CD14-positive monocyte (primary cell): ENCODE data around the gene TUBAL3. TPM values are rescaled to one million over a fixed set of nuclear protein-coding genes. Genes with fewer than 3 reads are reported as not detected.
"Not testable (repeated sequence)": the region's sequence is repeated elsewhere in the genome, so short reads cannot be mapped to it uniquely, and the experiment has no call there.

Experiments used
- DNase-seq, 3 donors: peaks; one replicate each; pipeline ENCODE4 v3.0.0-alpha.2; 2011 to 2022
- H2AFZ ChIP-seq: 2 replicates; pipeline ENCODE4 v1.6.0; 2012; ENCODE audit warnings: mild to moderate bottlenecking, low read depth, low read length, inconsistent platforms; ENCODE audit not compliant: insufficient read depth, poor library complexity, severe bottlenecking
- H3K27ac ChIP-seq, 2 donors: 1 replicate in 1 of 2; 2 replicates in 1 of 2; pipeline ENCODE4 v1.5.1; 2012 to 2013; ENCODE audit warnings: low read length in 2 of 2, control low read depth in 1 of 2, inconsistent platforms in 1 of 2, low read depth in 1 of 2, mild to moderate bottlenecking in 1 of 2
- H3K27me3 ChIP-seq, 2 donors: one replicate each; pipeline versions ENCODE4 v1.6.0 to v1.6.1; 2011 to 2013; ENCODE audit warnings: low read length in 2 of 2; ENCODE audit not compliant: control insufficient read depth in 2 of 2, insufficient read depth in 2 of 2
- H3K36me3 ChIP-seq, 2 donors: replicated peaks in 1 of 2; 1 replicate in 1 of 2; 2 replicates in 1 of 2; pipeline versions ENCODE4 v1.5.1 to v1.6.1; 2012 to 2013; ENCODE audit warnings: low read length in 2 of 2, control low read depth in 1 of 2, inconsistent platforms in 1 of 2, mild to moderate bottlenecking in 1 of 2; ENCODE audit not compliant: insufficient read depth in 2 of 2, control insufficient read depth in 1 of 2
- H3K4me1 ChIP-seq, 2 donors: 1 replicate in 1 of 2; 2 replicates in 1 of 2; pipeline versions ENCODE4 v1.5.1 to v1.6.1; 2012 to 2013; ENCODE audit warnings: low read length in 2 of 2, control low read depth in 1 of 2, inconsistent platforms in 1 of 2, mild to moderate bottlenecking in 1 of 2, moderate library complexity in 1 of 2; ENCODE audit not compliant: insufficient read depth in 2 of 2, control insufficient read depth in 1 of 2
- H3K4me2 ChIP-seq: replicated peaks from 2 replicates; pipeline ENCODE3; 2012; ENCODE audit warnings: low read length, moderate library complexity, mild to moderate bottlenecking; ENCODE audit not compliant: poor library complexity, severe bottlenecking; ENCODE audit errors: extremely low read depth
- H3K4me3 ChIP-seq, 3 experiments: fragments of 200-600 bp in 1 of 3; sonication (generic) in 1 of 3; replicated peaks in 1 of 3; 1 replicate in 2 of 3; 2 replicates in 1 of 3; pipeline ENCODE4 v1.5.1; 2011 to 2013; ENCODE audit warnings: low read length in 3 of 3, mild to moderate bottlenecking in 3 of 3, control low read depth in 2 of 3, low read depth in 2 of 3, inconsistent platforms in 1 of 3, moderate library complexity in 1 of 3
- H3K79me2 ChIP-seq: 2 replicates; pipeline ENCODE4 v1.6.0; 2012; ENCODE audit warnings: mild to moderate bottlenecking, control low read depth, inconsistent platforms, low read length, moderate library complexity; ENCODE audit not compliant: insufficient read depth
- H3K9ac ChIP-seq: 2 replicates; pipeline ENCODE4 v1.6.0; 2017; ENCODE audit warnings: low read length, mild to moderate bottlenecking; ENCODE audit not compliant: insufficient read depth, poor library complexity, severe bottlenecking
- H3K9me3 ChIP-seq, 2 donors: replicated peaks in 1 of 2; 1 replicate in 1 of 2; 2 replicates in 1 of 2; pipeline versions ENCODE4 v1.5.1 to v1.6.1; 2012 to 2013; ENCODE audit warnings: low read length in 2 of 2, control low read depth in 1 of 2; ENCODE audit not compliant: control insufficient read depth in 1 of 2, insufficient read depth in 1 of 2
- H4K20me1 ChIP-seq: 2 replicates; pipeline ENCODE4 v1.6.0; 2012; ENCODE audit warnings: mild to moderate bottlenecking, low read length, control low read depth, moderate library complexity; ENCODE audit not compliant: insufficient read depth
- H3K27ac Mint-ChIP-seq, 7 donors: one replicate each; pipeline ENCODE4 v1.8.0; 2020; ENCODE audit warnings: mild to moderate bottlenecking in 7 of 7, mixed read lengths in 7 of 7, moderate library complexity in 6 of 7, inconsistent platforms in 2 of 7
- H3K27me3 Mint-ChIP-seq, 3 donors: one replicate each; pipeline ENCODE4 v1.8.0; 2021 to 2022; ENCODE audit warnings: low read depth in 3 of 3, mild to moderate bottlenecking in 3 of 3, mixed read lengths in 3 of 3, moderate library complexity in 3 of 3, inconsistent platforms in 1 of 3
- H3K36me3 Mint-ChIP-seq, 2 donors: one replicate each; pipeline ENCODE4 v1.8.0; 2020; ENCODE audit warnings: mixed read lengths in 2 of 2, inconsistent platforms in 1 of 2, mild to moderate bottlenecking in 1 of 2
- H3K4me1 Mint-ChIP-seq: one replicate; pipeline ENCODE4 v1.8.0; 2020; ENCODE audit warnings: mild to moderate bottlenecking, mixed read lengths
- H3K4me3 Mint-ChIP-seq, 2 donors: one replicate each; pipeline ENCODE4 v1.8.0; 2020; ENCODE audit warnings: mild to moderate bottlenecking in 2 of 2, mixed read lengths in 2 of 2, moderate library complexity in 1 of 2
- H3K9me3 Mint-ChIP-seq, 7 donors: one replicate each; pipeline ENCODE4 v1.8.0; 2020 to 2022; ENCODE audit warnings: mixed read lengths in 7 of 7, mild to moderate bottlenecking in 6 of 7, moderate library complexity in 6 of 7, inconsistent platforms in 2 of 7
- WGBS: methylation state at CpG from one replicate; pipeline ENCODE4 v1.1.5; 2013; ENCODE audit warnings: missing lambda C conversion rate; ENCODE audit not compliant: insufficient coverage; 5-methylcytosine and 5-hydroxymethylcytosine counted together
- intact Hi-C, 2 donors: fragments of 100-400 bp; cut with micrococcal nuclease; formaldehyde crosslinking; loops; one replicate each; pipeline versions ENCODE4 v1.15.0 to v1.15.1; 2023
- polyA plus RNA-seq, 3 donors: library from polyadenylated mRNA; depleted of rRNA in 1 of 3; unstranded in 2 of 3; stranded (reverse) in 1 of 3; fragments of 300-500 nt in 2 of 3; fragments of >200 nt in 1 of 3; fragmentation: Illumina TruSeq in 2 of 3; gene quantifications; 1 replicate in 2 of 3; 2 replicates in 1 of 3; pipeline ENCODE4 v1.2.3, GENCODE V29; 2012 to 2021
- TF ChIP-seq, protein P1 (sequence below): fragments of 200-600 bp; IDR thresholded peaks from one replicate; pipeline ENCODE4 v1.8.0; 2022; ENCODE audit warnings: antibody characterized with exemption, mild to moderate bottlenecking

Gene TUBAL3
- polyA plus RNA-seq, 3 donors: not detected

DNA sequence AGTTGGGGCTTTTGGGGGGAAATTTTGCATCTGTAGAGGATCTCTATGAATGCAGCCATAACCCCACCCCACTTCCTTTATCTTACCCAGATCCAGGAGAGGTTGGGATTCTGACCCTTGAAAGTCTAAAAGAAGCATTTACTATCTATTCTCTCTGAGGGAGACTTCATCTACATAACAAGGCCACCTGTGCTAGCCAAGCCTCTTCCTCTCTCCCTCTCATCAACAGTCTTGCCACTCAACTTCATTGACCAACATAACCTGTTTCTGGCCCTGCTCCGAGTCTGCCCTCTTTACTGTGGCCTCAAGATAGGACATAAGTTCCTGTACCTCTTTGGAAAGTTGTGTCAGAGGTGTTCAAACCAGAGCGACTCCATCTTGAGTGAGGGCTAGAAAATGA is 19.4 kb downstream of the TUBAL3 start:
- no peak overlapping the region for H3K4me3 ChIP-seq
- intact Hi-C loops: loop anchor here (2.0 to 10.0 kb wide), 2 partner anchors 100 to 534 kb away; no protein-coding TSS in a partner anchor
- no peaks in the 10 kb centered on the region for H3K27me3 ChIP-seq
- no peaks in the 10 kb centered on the region for H3K4me1 ChIP-seq
- H3K27ac ChIP-seq: no peak overlapping the region
- WGBS: 100% methylated on average over 1 of the region's 2 CpGs
- peaks cover 0 to 16% of the 10 kb centered on the region in 2 donors for H3K9me3 ChIP-seq
- no peak overlapping the region for H2AFZ ChIP-seq
- H3K79me2 ChIP-seq: no peaks in the 10 kb centered on the region
- H3K27me3 Mint-ChIP-seq: peaks cover 1 to 2% (median 2%) of the 10 kb centered on the region in 3 donors
- peaks cover 3 to 18% (median 10%) of the 10 kb centered on the region in 7 donors for H3K9me3 Mint-ChIP-seq
- H3K27ac Mint-ChIP-seq: no peak overlapping the region
- H3K4me1 Mint-ChIP-seq: no peaks in the 10 kb centered on the region
- no peak overlapping the region for H3K9ac ChIP-seq
- no peaks in the 10 kb centered on the region for H3K36me3 Mint-ChIP-seq
- no peak overlapping the region for H3K4me2 ChIP-seq
- no peak overlapping the region for H3K4me3 Mint-ChIP-seq
- H4K20me1 ChIP-seq: no peaks in the 10 kb centered on the region
- no peaks in the 10 kb centered on the region for H3K36me3 ChIP-seq
- TF ChIP-seq, protein P1, sequence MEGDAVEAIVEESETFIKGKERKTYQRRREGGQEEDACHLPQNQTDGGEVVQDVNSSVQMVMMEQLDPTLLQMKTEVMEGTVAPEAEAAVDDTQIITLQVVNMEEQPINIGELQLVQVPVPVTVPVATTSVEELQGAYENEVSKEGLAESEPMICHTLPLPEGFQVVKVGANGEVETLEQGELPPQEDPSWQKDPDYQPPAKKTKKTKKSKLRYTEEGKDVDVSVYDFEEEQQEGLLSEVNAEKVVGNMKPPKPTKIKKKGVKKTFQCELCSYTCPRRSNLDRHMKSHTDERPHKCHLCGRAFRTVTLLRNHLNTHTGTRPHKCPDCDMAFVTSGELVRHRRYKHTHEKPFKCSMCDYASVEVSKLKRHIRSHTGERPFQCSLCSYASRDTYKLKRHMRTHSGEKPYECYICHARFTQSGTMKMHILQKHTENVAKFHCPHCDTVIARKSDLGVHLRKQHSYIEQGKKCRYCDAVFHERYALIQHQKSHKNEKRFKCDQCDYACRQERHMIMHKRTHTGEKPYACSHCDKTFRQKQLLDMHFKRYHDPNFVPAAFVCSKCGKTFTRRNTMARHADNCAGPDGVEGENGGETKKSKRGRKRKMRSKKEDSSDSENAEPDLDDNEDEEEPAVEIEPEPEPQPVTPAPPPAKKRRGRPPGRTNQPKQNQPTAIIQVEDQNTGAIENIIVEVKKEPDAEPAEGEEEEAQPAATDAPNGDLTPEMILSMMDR: no peak
- DNase-seq: no peak

DNA sequence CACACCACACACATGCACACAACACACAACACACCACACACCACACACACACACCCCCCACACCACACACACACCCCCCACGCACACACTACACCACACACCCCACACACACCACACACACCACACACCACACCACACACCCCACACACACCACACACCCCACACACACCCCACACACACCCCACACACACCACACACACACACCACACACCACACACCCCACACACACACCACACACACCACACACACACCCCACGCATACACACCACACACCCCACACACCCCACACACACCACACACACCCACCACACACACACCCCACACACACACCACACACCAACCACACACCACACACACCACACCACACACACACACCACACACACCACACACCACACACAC is 23.4 kb downstream of the TUBAL3 start:
- Histone ChIP-seq H3K9ac (no peak overlapping the region), H3K79me2 (no peaks in the 10 kb centered on the region), H4K20me1 (no peaks in the 10 kb centered on the region), H3K9me3 (no peaks in the 10 kb centered on the region), H3K36me3 (no peaks in the 10 kb centered on the region), H3K4me1 (no peaks in the 10 kb centered on the region), H3K4me2 (no peak overlapping the region), H3K27me3 (no peaks in the 10 kb centered on the region), H2AFZ (no peak overlapping the region), H3K4me3 (no peak overlapping the region), H3K27ac (no peak overlapping the region)
- DNase-seq: no peak
- peaks cover 0 to 2% (median 0%) of the 10 kb centered on the region in 3 donors for H3K27me3 Mint-ChIP-seq
- no peak overlapping the region for H3K4me3 Mint-ChIP-seq
- H3K9me3 Mint-ChIP-seq: peaks cover 0 to 7% (median 2%) of the 10 kb centered on the region in 7 donors
- no peaks in the 10 kb centered on the region for H3K4me1 Mint-ChIP-seq
- TF ChIP-seq, protein P1: no peak
- WGBS: no CpG with 5 or more reads among the region's 2 CpGs
- intact Hi-C loops: loop anchor here in 1 of 2 donors (5.0 to 10.0 kb wide), 2 partner anchors 96 to 534 kb away; no protein-coding TSS in a partner anchor
- H3K36me3 Mint-ChIP-seq: no peaks in the 10 kb centered on the region
- no peak overlapping the region for H3K27ac Mint-ChIP-seq

DNA sequence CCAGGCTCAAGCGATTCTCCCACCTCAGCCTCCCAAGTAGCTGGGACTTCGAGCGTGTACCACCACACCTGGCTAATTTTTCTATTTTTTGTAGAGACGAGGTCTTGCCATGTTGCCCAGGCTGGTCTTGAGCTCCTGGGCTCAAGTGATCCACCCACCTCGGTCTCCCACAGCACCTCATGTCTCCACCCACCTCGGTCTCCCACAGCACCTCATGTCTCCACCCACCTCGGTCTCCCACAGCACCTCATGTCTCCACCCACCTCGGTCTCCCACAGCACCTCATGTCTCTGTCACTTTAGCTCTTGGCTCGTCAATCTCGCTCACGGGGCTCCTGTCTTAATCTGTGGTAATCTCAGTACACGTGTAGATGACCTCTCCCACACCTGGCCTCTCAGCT is 24.2 kb downstream of the TUBAL3 start:
- not testable (repeated sequence) for H3K4me3 Mint-ChIP-seq, H3K9me3 Mint-ChIP-seq, H2AFZ ChIP-seq, H3K36me3 ChIP-seq, H3K27me3 Mint-ChIP-seq, H3K27ac Mint-ChIP-seq, H3K4me3 ChIP-seq, DNase-seq, H3K9ac ChIP-seq, H3K27me3 ChIP-seq, H4K20me1 ChIP-seq, H3K4me2 ChIP-seq, H3K9me3 ChIP-seq, H3K4me1 ChIP-seq, H3K4me1 Mint-ChIP-seq, H3K27ac ChIP-seq, H3K79me2 ChIP-seq, H3K36me3 Mint-ChIP-seq
- intact Hi-C loops: loop anchor here in 1 of 2 donors (5.0 to 10.0 kb wide), 2 partner anchors 96 to 533 kb away; no protein-coding TSS in a partner anchor
- 96% methylated on average over 12 of the region's 12 CpGs for WGBS
